Stimulated activated naive CD4-positive, alpha-beta T cell (primary cell): ENCODE results near the gene UNC80.

Source experiments
- DNase-seq, 6 experiments: peaks; one replicate each; lab custom pipeline; 2025; lab: John Stamatoyannopoulos, UW

UNC80 gene

DNA sequence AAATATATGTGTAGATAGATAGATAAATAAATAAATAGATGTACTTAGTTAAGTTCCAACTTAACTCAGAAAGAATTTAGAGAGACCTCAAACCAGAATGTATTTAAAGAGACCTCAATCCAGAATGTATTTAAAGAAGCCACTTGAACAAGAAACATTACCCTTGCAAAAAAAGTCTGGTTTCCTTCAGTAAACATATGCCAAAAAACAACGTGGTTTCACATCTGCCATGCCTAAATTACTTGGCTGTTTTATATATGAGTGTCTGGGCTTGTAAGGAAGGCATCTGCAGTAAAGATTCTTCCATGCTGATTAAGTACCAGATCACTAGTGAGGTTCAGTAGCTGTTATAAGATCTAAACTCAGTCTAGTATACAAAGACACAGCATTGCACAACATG is 201.7 kb downstream of the UNC80 start:
- DNase-seq: no peak

DNA sequence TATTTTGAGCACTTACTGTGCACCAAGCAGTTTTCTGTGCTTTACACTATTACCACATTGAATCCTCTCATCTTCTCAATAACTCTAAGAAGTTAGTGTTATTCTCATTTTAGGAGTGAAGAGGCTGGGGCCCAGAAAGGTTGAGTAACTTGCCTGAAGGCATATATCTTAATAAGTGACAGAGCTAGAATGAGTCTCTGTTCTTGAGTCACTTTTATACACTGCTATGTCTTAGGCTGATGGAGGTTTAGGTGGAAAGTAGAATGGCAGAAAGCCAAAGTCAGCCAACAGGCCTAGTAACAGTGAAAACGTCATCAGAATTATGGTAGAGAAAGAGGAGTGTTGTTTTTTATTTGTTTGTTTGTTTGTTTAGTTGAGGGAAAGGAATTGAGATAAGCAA is 202.9 kb downstream of the UNC80 start:
- no peak for DNase-seq

DNA sequence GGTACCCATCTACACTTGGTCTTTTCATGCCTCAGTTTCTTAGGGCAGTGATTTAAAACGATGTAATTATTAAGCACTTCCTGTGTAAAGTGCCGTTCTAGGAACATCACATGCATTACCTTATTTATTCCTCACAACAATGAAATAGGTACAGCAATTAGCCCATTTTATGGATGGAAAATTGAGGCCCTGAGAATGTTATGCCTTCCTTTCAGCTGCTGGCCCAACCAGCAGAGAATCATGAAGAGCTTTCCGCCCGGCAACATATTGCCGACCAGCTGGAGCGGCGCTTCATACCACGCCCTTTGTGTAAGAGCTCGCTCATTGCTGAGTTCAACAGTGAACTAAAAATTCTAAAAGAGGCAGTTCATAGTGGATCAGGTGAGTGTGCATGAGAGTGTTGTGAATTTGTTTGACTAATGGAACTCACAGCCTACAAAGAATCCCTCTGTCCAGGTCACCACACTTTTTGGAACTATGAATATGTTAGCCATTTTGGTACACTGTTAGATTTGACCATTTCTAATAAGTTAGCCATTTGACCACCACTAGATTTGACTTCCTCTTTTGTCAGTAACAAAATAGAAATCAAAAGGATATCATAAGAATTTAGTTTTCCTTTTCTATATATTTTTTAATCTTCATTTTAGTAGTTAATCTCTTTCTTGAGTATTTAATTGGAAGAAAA is 205.2 kb downstream of the UNC80 start:
- no peak for DNase-seq

DNA sequence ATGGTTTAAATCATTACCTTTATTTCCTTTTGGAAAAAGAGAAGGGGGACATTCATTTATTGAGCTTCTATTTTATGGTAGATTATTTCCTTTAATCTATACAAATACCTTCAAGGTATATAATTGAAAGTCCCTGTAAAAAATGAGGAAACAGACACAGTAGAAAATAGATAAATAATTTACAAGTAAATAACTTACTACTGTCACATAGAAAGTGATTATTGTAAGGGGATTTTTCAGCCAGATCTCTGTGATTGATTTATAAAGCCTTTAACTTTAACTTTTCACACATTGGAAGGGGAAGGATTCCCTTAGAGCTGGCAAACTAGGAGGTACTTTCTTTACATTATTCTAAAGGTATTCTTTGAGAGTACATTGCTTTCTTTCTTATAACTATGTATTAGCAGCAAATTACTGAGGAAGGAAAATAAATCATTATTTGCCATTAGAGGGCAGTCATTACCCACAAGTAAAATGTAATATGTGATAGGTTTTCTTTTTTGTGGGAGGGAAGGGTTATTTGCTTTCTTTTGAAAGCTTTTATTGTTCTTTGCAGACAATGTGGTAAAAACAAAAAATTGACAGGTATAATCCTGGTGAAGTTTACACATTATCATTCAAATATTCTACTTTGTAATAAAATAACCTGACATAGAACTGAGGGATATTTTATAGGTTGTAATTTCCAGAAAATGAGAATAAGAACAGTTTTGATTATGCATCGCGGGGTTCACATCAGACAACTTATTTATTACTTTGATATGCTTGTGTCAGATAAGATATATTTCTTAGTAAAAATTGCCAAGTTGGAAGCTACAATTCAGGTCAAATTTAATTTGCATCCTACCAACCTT is 206.0 kb downstream of the UNC80 start:
- DNase-seq: peak in 3 of 6 experiments; percentile 3 to 65 (median 52)

DNA sequence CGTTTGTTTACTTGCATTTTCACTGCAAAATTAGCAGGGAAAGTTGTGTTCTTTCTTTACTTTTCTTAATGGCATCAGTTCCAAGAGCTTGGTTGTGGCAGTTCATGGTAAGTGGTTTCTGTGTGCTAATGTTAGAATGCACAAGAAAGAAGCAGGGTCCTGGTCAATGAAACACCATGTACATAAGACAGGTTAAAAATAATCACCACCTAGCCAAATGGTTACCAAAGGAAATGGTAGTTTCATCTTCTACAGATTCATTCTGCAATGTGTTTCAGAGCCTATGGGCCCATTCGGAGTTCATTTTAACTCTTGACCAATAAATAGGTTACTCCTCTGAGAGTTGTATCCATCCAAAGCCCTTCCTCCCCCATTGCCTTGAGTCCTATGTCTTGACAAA is 212.7 kb downstream of the UNC80 start:
- no peak for DNase-seq

DNA sequence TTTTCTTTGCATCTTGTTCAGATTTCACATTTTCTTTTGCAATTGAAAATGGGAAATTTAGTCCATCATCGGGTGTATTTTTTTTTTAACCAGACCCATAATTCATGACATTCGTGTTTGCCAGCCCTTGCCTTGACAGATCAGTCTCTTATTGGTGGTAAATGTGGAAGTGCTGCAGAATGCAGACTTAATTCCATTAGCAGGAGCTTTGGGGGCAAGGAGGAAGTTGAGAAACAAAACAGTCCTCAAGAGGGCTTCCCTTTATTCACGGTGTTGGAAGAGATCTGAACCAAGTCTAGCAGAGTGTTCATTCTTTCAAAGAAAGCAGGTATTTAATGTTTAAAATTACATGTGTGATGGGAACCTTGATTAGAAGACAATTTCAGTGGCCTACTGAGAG is 214.2 kb downstream of the UNC80 start:
- DNase-seq: no peak

DNA sequence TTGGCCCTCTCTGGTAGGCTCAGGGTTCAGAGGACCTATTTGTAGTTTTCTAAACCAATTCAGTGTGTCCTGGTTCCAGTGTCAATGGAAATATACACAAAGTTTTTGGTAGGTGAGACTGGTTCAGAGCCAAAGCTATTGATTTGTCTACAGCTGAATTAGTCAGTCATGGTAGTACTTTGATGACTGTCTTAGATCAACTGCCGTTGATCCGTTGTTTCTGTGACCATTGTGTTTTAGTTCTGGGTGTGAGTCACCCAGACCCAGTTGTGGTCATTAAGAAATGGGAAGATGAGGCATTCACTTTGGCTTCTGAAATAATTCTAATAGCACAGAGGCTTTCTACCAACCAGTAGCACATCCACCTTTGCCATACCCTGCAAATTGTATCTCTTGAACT is 214.8 kb downstream of the UNC80 start:
- no peak for DNase-seq

DNA sequence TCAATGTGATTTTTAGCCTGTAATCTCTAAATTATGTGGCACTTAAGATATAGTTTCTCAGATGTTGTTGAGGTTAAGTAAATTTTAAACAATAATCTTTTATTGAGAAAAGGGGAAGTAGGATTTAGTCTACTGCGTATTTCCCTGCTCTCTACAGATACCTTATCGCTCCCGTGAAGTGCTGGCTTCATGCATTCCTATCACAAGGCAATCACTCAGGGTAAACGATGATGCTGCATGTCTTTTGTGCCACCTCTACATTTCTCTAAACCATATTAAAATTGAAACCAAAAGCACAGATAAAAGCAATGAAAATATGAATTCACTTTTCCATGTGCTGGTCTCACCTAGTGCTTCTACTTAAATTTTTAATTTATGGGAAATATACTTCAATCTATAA is 216.4 kb downstream of the UNC80 start:
- no peak for DNase-seq

DNA sequence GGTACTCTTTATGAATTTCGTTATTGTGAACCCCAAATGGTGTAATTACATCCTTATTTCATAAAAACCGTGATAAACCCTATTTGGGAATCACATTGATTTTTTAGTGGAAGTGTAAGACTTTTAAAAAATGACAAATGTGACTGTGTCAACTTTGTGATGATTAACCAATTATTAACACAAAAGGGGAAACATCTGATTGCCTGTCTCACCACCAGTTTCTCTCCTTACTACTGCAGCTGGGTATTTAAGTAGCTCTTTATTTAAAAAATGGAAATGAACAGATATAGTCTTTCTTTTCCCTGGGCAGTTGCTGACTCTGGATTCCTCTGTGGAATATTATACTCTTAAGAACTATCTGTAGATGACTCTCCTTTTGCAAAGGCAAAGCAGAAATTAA is 219.2 kb downstream of the UNC80 start:
- DNase-seq: no peak

DNA sequence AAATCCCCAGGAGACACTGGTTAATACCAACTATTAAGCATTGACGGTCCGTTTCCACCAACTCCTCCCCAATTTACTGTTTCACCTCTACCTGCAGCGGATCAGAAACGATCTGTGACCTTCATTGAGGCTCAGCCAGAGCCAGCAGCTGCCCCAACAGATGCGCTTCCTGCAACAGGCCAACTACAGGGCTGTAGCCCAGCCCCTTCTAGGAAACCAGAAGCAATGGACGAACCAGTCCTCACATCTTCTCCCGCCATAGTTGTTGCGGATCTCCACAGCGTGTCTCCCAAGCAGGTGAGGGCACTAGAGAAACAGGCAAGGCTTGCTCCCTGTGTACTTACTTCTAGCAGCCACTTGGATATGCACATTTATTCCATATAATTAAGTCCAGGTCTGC is 222.3 kb downstream of the UNC80 start:
- no peak for DNase-seq

DNA sequence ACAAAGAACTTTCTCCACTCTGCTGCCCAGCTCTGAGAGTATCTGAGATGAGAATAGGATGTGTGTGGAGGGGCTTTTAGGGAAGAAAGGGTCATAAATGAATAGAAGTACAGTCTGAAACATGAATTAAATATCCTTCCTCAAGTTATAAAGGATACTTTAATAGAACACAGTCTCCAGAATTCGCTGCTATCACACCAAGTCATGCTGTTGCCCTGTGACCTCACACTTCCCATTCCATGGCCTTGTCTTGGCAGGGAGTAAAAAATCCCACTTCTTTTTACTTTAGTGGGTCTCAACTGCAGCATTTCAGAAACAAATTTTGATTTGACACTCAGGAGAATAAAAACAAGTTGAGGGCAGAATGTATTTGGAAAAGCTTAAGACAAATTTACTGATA is 227.0 kb downstream of the UNC80 start:
- no peak for DNase-seq

DNA sequence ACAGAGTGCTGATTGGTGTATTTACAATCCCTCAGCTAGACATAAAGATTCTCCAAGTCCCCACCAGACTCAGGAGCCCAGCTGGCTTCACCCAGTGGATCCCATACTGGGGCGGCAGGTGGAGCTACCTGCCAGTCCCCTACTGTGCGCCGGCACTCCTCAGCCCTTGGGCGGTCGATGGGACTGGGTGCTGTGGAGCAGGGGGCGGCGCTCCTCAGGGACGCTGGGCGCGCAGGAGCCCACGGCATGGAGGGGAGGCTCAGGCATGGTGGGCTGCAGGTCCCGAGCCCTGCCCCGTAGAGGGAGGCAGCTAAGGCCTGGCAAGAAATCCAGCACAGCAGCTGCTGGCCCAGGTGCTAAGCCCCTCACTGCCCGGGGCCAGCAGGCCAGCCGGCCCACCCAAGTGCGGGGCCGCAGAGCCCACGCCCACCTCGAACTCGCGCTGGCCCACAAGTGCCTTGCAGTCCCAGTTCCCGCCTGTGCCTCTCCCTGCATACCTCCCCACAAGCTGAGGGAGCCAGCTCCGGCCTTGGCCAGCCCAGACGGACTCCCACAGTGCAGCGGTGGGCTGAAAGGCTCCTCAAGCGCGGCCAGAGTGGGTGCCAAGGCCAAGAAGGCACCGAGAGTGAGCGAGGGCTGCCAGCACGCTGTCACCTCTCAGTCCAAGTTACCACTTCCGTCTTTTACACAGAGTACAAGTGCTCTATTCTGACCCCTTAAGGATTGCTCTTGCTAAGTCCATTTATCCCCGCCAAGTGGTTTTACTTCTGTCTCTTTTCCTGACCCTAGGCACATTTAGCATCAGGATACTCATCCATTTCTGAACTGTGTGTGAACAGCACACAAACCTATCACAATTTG is 229.1 kb downstream of the UNC80 start:
- DNase-seq: no peak

DNA sequence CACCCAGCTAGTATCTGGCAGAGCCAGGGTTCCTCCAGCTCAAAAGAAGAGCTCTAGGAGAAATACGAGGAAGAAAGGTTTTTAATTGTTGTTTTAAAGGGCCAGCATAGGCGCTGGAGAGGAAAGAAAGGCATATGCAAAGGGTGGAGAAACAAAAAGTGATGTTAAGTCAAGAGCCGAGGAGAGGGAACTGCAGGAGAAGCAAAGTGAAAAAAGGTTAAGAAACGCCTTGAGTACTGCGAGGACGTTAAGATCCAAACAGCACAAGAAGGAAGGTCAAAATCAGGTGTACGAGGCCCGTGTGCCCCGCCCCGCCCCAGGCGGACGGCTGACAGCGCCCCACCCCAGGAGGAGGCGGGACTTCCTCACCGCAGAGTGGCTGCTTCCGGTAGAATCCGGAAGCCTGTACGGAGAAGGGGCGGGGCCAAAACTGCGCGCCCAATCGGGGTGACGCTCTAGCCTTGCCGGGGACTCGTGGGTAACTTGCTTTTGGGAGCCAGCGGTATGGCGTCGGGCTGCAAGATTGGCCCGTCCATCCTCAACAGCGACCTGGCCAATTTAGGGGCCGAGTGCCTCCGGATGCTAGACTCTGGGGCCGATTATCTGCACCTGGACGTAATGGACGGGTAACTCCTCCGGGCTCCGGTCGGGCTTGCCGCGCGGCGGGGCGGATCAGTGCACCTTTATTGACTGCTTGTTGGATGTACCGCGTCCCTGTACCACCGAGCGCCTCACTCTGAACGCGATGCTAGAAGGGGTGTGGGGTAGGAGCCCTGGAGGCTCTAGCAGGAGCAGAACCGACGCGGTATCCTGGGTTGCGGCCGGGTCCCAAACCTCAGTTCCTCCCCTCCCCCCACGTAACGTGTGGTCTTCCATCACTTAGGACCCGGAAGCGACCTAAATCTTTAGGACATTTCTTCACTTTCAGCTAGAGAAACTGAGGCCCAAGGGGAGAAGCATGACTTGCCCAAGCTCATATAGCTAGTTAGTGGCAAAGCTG is 230.8 kb downstream of the UNC80 start, which contains the start of gene RPE:
Gene RPE (plus strand): TSS at position 481 of the 1,000 bp plus-strand sequence. CDS start 24 bp downstream, at position 505.
- DNase-seq: peak; percentile 92 to 96 (median 94)

DNA sequence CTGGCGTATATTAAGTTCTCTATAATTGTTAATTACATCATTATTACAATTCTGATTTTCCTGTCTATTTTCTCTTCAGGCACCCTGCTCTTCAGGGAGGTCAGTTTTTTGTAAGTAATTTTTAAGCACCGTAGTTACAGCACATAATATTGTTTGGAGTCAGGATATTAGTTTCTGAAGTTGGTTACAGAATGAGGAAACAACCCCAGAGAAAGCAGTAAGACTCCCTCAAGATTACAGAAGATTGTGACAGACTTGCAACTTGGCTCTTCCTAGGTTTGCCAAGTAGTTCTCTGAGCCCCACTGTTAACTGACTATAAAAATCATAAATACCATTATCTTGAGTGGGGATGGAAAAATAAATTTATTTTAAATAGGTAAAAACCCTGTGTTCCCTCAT is 231.7 kb downstream of the UNC80 start:
- no peak for DNase-seq

DNA sequence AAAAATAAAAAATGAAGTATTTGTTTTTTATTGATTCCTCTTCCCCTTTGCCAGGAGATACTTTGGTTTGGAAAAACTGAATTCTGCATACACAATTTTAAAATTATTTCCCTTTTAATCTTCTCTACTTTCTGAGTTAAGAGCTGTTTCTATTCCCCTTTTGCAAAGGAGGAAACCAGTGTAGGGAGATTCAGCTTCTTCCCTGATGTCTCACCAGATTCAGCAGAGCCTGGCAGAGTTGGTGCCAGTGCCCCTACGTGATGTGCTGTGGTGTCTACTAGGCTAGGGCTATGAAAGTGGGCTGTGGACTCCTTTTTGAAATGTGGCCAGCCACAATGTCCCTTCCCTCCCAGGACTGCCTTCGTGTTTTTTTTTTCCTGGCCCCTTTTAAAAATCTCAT is 233.2 kb downstream of the UNC80 start:
- DNase-seq: no peak

DNA sequence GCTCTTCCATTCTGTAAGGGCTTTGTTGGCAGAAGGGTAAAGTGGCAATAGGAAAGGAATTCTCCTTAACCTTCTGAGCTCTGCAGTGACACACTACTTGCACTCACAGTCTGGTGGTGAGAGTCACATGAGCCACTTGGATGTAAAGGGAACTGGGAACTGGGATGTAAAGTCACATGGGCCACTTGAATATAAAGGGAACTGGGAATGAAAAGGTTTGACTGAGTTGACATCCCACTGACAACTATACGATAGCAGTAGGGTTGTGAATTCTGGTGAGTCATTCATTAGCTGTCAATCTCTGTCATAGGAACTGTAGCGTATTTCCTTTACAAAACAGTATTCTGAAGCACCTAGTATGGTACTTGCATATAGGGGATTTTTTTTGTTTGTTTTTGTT is 236.3 kb downstream of the UNC80 start:
- DNase-seq: no peak

DNA sequence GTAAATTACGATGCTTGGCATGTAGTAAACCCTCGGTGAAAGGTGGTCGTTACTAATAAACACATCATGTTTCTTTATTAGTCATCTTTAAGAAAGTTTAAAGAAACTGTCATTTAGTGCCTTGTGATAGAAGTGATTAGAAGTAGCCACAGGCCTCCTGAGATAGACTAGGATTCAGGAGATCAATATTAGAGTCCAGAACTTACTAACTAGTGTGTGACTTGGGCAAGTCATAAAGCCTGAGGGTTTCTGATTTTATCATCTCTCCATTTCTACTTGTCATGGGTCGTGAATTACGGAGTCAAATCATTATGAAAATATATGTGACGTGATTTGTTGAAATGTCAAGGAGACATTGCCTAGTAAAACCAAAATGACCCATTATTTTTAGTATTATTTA is 237.5 kb downstream of the UNC80 start:
- no peak for DNase-seq

DNA sequence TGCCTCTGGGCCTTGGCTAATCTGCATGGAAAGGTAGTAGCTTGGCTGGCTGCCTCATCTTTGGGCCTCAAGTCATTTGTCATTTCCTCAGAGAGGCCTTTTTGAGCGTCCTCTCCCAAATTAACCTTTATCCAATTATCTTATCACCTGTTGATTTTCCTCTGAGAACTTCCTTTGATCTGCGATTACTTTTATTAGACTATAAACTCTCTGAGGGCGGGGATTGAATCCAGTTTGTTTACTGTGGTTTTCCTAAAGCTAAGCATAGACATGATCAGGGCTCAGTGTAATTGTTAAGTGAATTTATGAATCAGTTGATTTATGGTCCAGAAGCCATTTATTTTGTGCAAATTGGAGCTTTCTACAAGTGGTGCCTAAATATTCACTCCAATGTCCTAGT is 238.3 kb downstream of the UNC80 start:
- DNase-seq: no peak

DNA sequence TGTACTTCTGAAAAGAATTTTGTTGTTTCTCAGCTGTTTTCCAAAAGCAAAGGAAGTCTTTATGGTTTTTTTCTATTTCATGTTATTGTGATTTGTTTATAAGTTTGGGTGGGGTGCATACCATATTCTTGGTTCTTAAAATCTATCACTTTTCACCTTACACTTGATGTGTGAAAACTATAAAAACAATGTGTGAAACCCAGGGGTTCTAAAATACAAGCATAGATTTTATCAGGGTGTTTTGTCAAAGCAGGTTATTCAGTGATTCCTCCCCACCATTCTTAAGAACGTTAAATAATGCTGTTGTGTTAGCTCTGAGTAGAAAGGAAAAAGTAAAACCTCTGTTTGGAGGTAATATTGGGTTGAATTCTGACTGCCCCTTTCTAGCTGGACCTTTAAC is 248.5 kb downstream of the UNC80 start:
- DNase-seq: no peak

DNA sequence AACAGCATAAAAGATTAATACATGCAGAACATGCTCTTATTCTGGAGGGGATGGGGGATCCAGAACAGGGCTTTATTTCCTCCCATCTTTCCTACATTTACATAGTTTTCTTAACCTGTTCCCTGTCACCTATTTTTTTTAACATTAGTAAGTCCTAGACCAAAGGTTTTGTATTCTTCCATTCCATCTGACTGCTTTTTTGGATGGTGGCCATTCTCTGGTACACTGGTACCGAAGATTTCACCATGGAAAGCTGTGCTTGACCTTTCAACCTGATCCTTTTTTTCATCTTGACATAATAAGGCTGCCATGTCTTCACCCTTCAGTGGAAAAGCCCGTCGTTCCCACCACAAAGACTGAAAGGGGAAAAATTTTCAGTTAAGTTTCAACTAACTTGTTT is 251.2 kb downstream of the UNC80 start:
- DNase-seq: no peak

DNA sequence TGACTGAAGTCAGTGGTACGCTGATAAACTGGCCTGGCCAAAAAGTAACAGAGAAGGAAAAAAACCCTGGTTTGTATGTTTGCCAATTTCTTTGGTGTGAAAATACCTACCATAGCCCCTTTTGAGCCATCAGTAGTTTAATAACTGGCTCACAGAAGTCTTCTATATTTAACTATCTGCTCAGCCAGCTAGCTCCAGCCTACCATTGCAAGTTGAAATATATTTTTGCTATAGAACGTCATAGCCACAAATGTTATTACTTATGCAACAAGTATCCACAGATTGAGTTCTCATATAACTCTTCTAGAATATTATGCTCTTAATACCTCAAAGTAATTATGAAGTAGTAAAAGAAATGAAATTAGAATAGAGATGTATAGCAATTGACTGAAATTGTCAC is 256.0 kb downstream of the UNC80 start:
- DNase-seq: no peak
